VCaP (cell line): ENCODE data around the gene MMADHC.

ENCODE experiments used
- H3K27ac ChIP-seq: fragments of 450-650 bp; 2 replicates; pipeline ENCODE4 v1.5.1; 2017
- CTCF ChIP-seq: fragments of 450-650 bp; conservative IDR thresholded peaks from 2 replicates; pipeline ENCODE4 v1.5.1; 2017; ENCODE audit warnings: mild to moderate bottlenecking, moderate library complexity

Gene MMADHC

DNA sequence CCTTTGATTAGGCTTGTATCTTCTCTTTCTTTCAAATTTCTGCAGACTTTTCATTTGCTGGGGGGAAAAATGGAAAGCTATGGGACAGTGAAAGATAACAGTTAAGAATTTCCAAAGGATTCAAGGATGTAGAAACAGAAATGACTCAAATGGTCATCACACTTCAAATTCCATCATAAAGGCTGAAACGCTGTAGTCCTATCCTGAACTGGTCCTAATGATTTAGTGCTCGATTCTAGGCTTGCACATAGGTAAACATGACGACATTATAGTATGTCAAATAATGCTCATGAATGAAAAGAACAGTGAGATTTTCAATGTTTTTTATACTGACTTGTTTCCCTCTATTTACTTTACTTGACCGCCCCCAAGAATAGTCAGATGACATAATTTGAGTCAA lies 15.7 kb upstream of the MMADHC start:
- no peak for TF ChIP-seq CTCF
- H3K27ac ChIP-seq = no peak overlapping the region

- no peak for TF ChIP-seq CTCF
- H3K27ac ChIP-seq = no peak overlapping the region
Measured at GRCh38 chr2:149601141-149601796, 13.7 kb upstream of the MMADHC start.

DNA sequence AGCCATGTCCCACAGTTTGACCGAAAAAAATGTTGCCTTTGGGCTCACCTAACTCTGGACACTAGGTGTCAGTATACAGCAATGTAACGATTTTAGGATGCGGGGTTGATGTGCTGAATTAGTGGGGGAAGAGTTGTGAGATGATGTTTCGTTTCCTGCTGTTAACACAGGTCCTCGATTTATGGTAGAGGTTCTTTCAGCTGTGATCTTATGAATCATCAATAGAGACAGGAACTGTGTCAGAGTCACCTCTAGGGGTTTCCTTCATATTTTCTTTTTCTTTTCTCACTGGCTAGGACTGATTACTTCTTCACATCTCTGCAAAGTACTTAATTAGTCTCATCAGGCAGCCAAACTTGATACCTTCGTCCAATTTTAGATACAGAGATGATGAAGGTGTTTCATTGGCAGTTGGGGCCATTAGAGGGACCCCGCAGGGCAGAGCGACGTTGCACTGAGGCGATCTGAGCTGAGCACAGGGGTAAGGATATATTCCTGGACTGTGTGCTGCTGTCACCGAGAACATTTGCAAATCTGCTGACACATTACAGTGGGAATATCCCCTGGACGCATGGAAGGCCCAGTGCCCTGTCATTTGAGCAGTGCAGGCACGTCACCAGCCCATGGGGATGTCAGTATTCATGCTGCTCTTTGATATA lies 10.2 kb upstream of the MMADHC start:
- no peak overlapping the region for H3K27ac ChIP-seq
- TF ChIP-seq CTCF = peak; percentile 80

DNA sequence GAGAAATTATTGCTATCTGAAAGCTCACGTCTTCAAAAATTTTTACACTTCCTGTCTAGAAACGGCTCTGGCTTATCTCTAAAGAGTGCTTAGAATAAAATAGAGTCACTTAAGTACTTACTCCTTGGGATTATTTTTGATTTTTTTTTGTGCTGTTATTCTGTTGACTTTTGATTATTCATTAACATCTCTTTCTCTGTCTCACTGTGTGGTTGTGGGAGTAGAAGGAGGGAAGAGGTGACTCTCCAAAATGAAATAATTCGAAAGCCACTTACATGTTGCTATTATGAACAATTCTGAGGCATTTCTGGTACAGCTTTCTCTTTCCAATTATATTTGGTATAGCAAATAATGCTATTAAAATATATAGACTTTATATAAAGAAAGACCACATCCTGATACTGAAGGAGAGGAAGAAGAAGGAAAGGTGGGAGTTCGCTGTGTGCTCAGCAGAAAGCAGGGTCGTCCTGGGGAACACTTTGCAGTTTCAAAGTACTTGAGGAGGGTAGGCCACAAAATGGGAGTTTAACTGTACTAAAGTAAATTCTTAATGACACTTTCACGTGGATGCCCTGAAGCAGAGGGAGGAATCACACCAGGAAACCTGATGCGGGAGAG lies 9.6 kb upstream of the MMADHC start:
- no peak for TF ChIP-seq CTCF
- H3K27ac ChIP-seq = no peak overlapping the region

- no peak for TF ChIP-seq CTCF
- no peak overlapping the region for H3K27ac ChIP-seq
Measured at GRCh38 chr2:149596471-149596870, 8.9 kb upstream of the MMADHC start.

- peak; percentile 82 for TF ChIP-seq CTCF
- no peak overlapping the region for H3K27ac ChIP-seq
Measured at GRCh38 chr2:149595056-149595963, 7.7 kb upstream of the MMADHC start.

DNA sequence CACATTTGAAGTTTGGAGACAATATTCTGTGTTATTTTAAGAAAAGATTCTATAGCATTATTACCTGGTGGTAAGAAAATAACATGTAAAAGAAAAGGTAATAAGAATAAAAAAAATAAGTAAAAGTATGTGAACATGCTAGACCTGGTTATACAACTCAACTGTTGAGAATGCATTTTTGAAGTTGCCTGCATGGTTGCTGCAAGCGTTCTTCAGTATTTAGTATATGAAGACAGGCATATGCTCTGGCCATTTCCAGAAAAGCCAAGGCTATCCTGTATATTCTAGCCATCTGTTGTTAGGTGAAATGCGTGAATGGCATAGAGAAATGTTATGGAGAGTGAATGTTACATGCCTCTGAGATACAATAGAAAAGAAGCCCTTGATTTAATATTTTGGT lies 6.8 kb upstream of the MMADHC start:
- no peak for TF ChIP-seq CTCF
- H3K27ac ChIP-seq = no peak overlapping the region
